Measurements from ENCODE around the gene GJD3.

GJD3 gene

GRCh38 chr17:40360091-40360490, 4.4 kb downstream of the GJD3 start:
- H3K4me3 ChIP-seq (ENCODE audit: low read depth, low read length): no peak overlapping the region
- TF ChIP-seq CTCF (IDR thresholded peaks at IDR 0.05; ENCODE audit: borderline replicate concordance, insufficient read depth, low read depth, low read length): no peak

- no peak overlapping the region for H3K4me3 ChIP-seq (ENCODE audit: low read depth, low read length)
- TF ChIP-seq CTCF (IDR thresholded peaks at IDR 0.05; ENCODE audit: borderline replicate concordance, insufficient read depth, low read depth, low read length): peak; percentile 88
Measured at GRCh38 chr17:40358323-40359038, 6.1 kb downstream of the GJD3 start.

- TF ChIP-seq CTCF (IDR thresholded peaks at IDR 0.05; ENCODE audit: borderline replicate concordance, insufficient read depth, low read depth, low read length): no peak
- H3K4me3 ChIP-seq (ENCODE audit: low read depth, low read length): no peak overlapping the region
Measured at GRCh38 chr17:40356990-40357881, 7.3 kb downstream of the GJD3 start.

- no peak for TF ChIP-seq CTCF (IDR thresholded peaks at IDR 0.05; ENCODE audit: borderline replicate concordance, insufficient read depth, low read depth, low read length)
- H3K4me3 ChIP-seq (ENCODE audit: low read depth, low read length): no peak overlapping the region
Measured at GRCh38 chr17:40355804-40356758, 8.5 kb downstream of the GJD3 start.

- no peak overlapping the region for H3K4me3 ChIP-seq (ENCODE audit: low read depth, low read length)
- TF ChIP-seq CTCF (IDR thresholded peaks at IDR 0.05; ENCODE audit: borderline replicate concordance, insufficient read depth, low read depth, low read length): peak; percentile 97
Measured at GRCh38 chr17:40355123-40355803, 9.3 kb downstream of the GJD3 start.

All from GM12875 (cell line).